GM12878 (cell line): ENCODE data around the gene PON3. TPM values are rescaled to one million over a fixed set of nuclear protein-coding genes. Genes with fewer than 3 reads are reported as not detected.

ENCODE experiments used
- ATAC-seq: fragments of 200-7000 bp; cut with Tn5 transposase; 3 replicates; pipeline ENCODE4 v1.9.1; 2020; ENCODE audit warnings: mild to moderate bottlenecking, moderate library complexity
- BruUV-seq: library from RNA; stranded (reverse); fragments of 400-500 nt; replicated peaks from 2 replicates; lab custom pipeline; 2021; lab: Mats Ljungman, UMichigan
- CTCF ChIA-PET: fragments of 300-600 bp; sonication (Branson Sonifier 250); formaldehyde crosslinking; extraction: SDS; loops from one replicate; lab custom pipeline; 2021; ENCODE audit warnings: inconsistent platforms; lab: Yijun Ruan, JAX
- POLR2A ChIA-PET: fragments of 350-600 bp; formaldehyde crosslinking; extraction: SDS; loops from one replicate; lab custom pipeline; 2021; ENCODE audit warnings: inconsistent platforms; lab: Charles Lee
- RAD21 ChIA-PET: fragments of 300-600 bp; sonication (Branson Sonifier 250); formaldehyde crosslinking; loops from one replicate; lab custom pipeline; 2023; ENCODE audit warnings: antibody characterized with exemption; ENCODE audit not compliant: unreplicated experiment; lab: Charles Lee
- SMC1A ChIA-PET: fragments of 300-600 bp; sonication (Branson Sonifier 250); formaldehyde crosslinking; loops from one replicate; lab custom pipeline; 2023; ENCODE audit not compliant: unreplicated experiment, uncharacterized antibody; lab: Charles Lee
- DNase-seq: peaks from one replicate; pipeline ENCODE4 v3.0.0-alpha.2; 2011; ENCODE audit warnings: low read depth, low spot score
- FAIRE-seq: peaks from 3 replicates; lab custom pipeline; 2011; peaks lifted over from hg19 to GRCh38; lab: Jason Lieb, UNC
- H2AFZ ChIP-seq: 2 replicates; pipeline ENCODE4 v1.6.0; 2011; ENCODE audit warnings: low read depth, low read length, control low read depth; ENCODE audit not compliant: control insufficient read depth
- H3K27ac ChIP-seq: 2 replicates; pipeline ENCODE4 v1.5.1; 2011; ENCODE audit warnings: control low read depth; ENCODE audit not compliant: control insufficient read depth, insufficient read depth
- H3K27me3 ChIP-seq, 2 experiments: replicated peaks in 1 of 2; 2 replicates each; pipeline versions ENCODE4 v1.6.0 to v1.6.1; 2011; ENCODE audit warnings: low read length in 1 of 2; ENCODE audit not compliant: control insufficient read depth in 2 of 2, insufficient read depth in 2 of 2
- H3K36me3 ChIP-seq, 2 experiments: 2 replicates each; pipeline ENCODE4 v1.5.1; 2011; ENCODE audit warnings: low read length in 1 of 2; ENCODE audit not compliant: control insufficient read depth in 2 of 2, insufficient read depth in 2 of 2
- H3K4me1 ChIP-seq: 2 replicates; pipeline ENCODE4 v1.6.1; 2011; ENCODE audit warnings: mild to moderate bottlenecking, low read length, moderate library complexity, mixed read lengths; ENCODE audit not compliant: control insufficient read depth, insufficient read depth
- H3K4me2 ChIP-seq: 2 replicates; pipeline ENCODE4 v1.6.0; 2011; ENCODE audit warnings: control low read depth; ENCODE audit not compliant: control insufficient read depth, insufficient read depth
- H3K4me3 ChIP-seq: fragments of 200-600 bp; sonication (generic); 2 replicates; pipeline ENCODE4 v1.5.1; 2016
- H3K79me2 ChIP-seq: 2 replicates; pipeline ENCODE4 v1.6.0; 2011; ENCODE audit warnings: low read length; ENCODE audit not compliant: control insufficient read depth, insufficient read depth
- H3K9ac ChIP-seq: 2 replicates; pipeline ENCODE4 v1.8.0; 2011; ENCODE audit warnings: low read length, control low read depth, mixed read lengths; ENCODE audit not compliant: control insufficient read depth, insufficient read depth
- H3K9me3 ChIP-seq: replicated peaks from 3 replicates; pipeline ENCODE4 v1.5.1; 2011; ENCODE audit warnings: mild to moderate bottlenecking, low read length; ENCODE audit not compliant: control insufficient read depth, insufficient read depth
- H4K20me1 ChIP-seq: 2 replicates; pipeline ENCODE4 v1.6.0; 2011; ENCODE audit not compliant: control insufficient read depth, insufficient read depth
- HSF1 ChIP-seq: fragments of 150-350 bp; IDR thresholded peaks from 2 replicates; pipeline ENCODE4 v1.6.1; 2014; ENCODE audit warnings: mild to moderate bottlenecking, low read depth, low read length
- KLF5 ChIP-seq: fragments of 450-650 bp; IDR thresholded peaks from 2 replicates; pipeline ENCODE4 v1.6.1; 2014; ENCODE audit warnings: mild to moderate bottlenecking; ENCODE audit not compliant: partially characterized antibody
- MTA3 ChIP-seq: IDR thresholded peaks from 2 replicates; pipeline ENCODE4 v1.6.1; 2012; ENCODE audit warnings: low read length, inconsistent platforms, borderline replicate concordance
- NKRF ChIP-seq: fragments of 450-650 bp; conservative IDR thresholded peaks from 2 replicates; pipeline ENCODE4 v1.6.1; 2017; ENCODE audit warnings: mild to moderate bottlenecking, moderate library complexity
- SRF ChIP-seq, 2 experiments: IDR thresholded peaks; 2 replicates each; pipeline ENCODE4 v1.6.1; 2011; ENCODE audit warnings: low read depth in 2 of 2, low read length in 2 of 2, mild to moderate bottlenecking in 1 of 2, moderate library complexity in 1 of 2
- STAT1 ChIP-seq: fragments of 450-650 bp; conservative IDR thresholded peaks from 2 replicates; pipeline ENCODE4 v1.6.1; 2014; ENCODE audit warnings: antibody characterized with exemption, mild to moderate bottlenecking
- WRNIP1 ChIP-seq: IDR thresholded peaks from 2 replicates; pipeline ENCODE4 v1.6.1; 2011; ENCODE audit warnings: low read depth, low read length, improper control_type of control experiment, borderline replicate concordance
- WGBS: methylation state at CpG from one replicate; pipeline ENCODE4 v1.1.6; 2016; ENCODE audit warnings: low lambda C conversion rate; ENCODE audit not compliant: insufficient replicate concordance, insufficient coverage; ENCODE audit errors: missing lambda C conversion rate; 5-methylcytosine and 5-hydroxymethylcytosine counted together
- in situ Hi-C: fragments of 300-500 bp; cut with MboI; formaldehyde crosslinking; loops from 9 replicates; pipeline ENCODE4 v1.14.3; 2018; ENCODE audit warnings: mixed read lengths
- intact Hi-C: fragments of 100-400 bp; cut with micrococcal nuclease; formaldehyde crosslinking; loops from one replicate; pipeline ENCODE4 v1.14.2; 2022; ENCODE audit not compliant: unreplicated experiment
- polyA plus RNA-seq, 11 experiments: library from polyadenylated mRNA; depleted of rRNA in 4 of 11; unstranded in 6 of 11; stranded (reverse) in 5 of 11; fragments of >200 nt; fragmentation: Nextera tagmentation in 4 of 11; fragmentation: Illumina TruSeq in 1 of 11; extraction: Ambion mirVana in 4 of 11; extraction: Trizol in 1 of 11; gene quantifications; 1 replicate in 1 of 11; 2 replicates in 10 of 11; pipeline versions ENCODE4 v1.2.1 to v1.2.3, GENCODE V29; 2011 to 2016; ENCODE audit warnings: inconsistent platforms in 2 of 11, missing spikeins in 2 of 11, low read depth in 1 of 11
- total RNA-seq, 4 experiments: library from RNA; depleted of rRNA in 3 of 4; stranded (reverse); fragments of >200 nt in 3 of 4; fragmentation: Illumina TruSeq in 1 of 4; extraction: Trizol in 1 of 4; gene quantifications; 2 replicates each; pipeline versions ENCODE4 v1.2.1 to v1.2.3, GENCODE V29; 2013 to 2021

The PON3 gene
- total and polyA plus RNA-seq, 10 of the 15 experiments (the other 5 are each of a cell fraction or from before 2014, with no cell fraction given): 0.45 to 2.0 (median 0.91) TPM

- TF ChIP-seq HSF1: no peak
Observed at GRCh38 chr7:95375591-95376257, 20.5 kb downstream of the PON3 start (continued).

GRCh38 chr7:95373323-95373722 lies 22.9 kb downstream of the PON3 start:
- no TSS peak for BruUV-seq
- ChIA-PET CTCF (no interaction called here), RAD21 (no interaction called here), POLR2A (interaction anchor here (0.6 to 1.7 kb wide), 3 partner anchors 10 to 99 kb away, joined by 3 to 4 read pairs (median 3); no protein-coding TSS in a partner anchor), SMC1A (interaction anchor here (0.9 to 2.0 kb wide), 4 partner anchors 11 to 103 kb away, joined by 3 to 5 read pairs (median 4); no protein-coding TSS in a partner anchor)
- Histone ChIP-seq H3K9me3 (no peaks in the 10 kb centered on the region), H3K4me1 (no peaks in the 10 kb centered on the region), H3K4me2 (no peak overlapping the region), H3K79me2 (no peaks in the 10 kb centered on the region), H3K4me3 (no peak overlapping the region), H3K27me3 (no peaks in the 10 kb centered on the region), H3K9ac (no peak overlapping the region), H3K36me3 (no peaks in the 10 kb centered on the region), H3K27ac (no peak overlapping the region), H2AFZ (no peak overlapping the region), H4K20me1 (no peaks in the 10 kb centered on the region)
- TF ChIP-seq KLF5 (no peak), MTA3 (no peak), WRNIP1 (no peak), NKRF (no peak), STAT1 (no peak), SRF (IDR thresholded peaks at IDR 0.05; ENCODE audit: low read depth in 2 of 2, low read length in 2 of 2) (no peak)
- in situ Hi-C loops (no loop called here), intact Hi-C loops (no loop called here)
- DNase-seq (no peak), ATAC-seq (no peak), FAIRE-seq (no peak)
- WGBS: 25% methylated on average over 4 of the region's 4 CpGs
